HG03378 (cell line): ENCODE results near the gene DOLK.

Source experiments
- ATAC-seq: cut with Tn5 transposase; IDR thresholded peaks from one replicate; pipeline ENCODE4 v1.9.1; 2021; ENCODE audit warnings: mild to moderate bottlenecking, moderate library complexity; ENCODE audit not compliant: unreplicated experiment

The DOLK gene

GRCh38 chr9:128936171-128936865 is 11.1 kb downstream of the DOLK start:
- no peak for ATAC-seq

DNA sequence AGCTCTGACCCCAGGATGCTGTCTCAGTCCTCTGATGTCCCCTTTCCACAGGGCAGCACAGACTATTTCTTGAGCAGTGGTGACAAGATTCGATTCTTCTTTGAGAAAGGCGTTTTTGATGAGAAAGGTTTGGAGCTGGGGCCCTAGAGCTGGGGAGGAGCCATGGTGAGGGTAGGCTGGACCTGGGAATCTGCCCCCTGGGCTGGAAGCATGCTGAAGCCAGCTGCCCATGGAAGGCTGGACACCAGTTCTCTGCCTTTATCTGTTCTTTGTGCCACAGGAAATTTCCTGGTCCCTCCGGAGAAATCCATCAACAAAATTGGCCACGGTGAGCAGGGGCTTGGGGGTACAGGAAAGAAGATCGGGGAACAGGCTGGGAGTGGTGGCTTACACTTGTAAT is 13.7 kb downstream of the DOLK start:
- ATAC-seq: no peak

DNA sequence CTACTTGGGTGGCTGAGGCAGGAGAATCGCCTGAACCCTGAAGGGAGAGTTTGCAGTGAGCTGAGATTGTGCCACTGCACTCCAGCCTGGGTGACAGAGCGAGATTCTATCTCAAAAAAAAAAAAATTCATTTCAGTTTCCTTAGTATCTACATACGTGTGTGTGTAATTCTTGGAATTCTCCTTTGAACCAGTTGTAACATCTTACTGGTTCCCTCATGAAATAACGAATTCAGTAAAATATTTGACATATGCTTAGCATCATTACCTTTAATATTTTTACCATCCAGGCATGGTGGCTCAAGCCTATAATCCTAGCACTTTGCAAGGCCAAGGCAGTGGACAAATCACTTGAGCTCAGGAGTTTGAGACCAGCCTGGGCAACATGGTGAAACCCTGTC is 17.8 kb downstream of the DOLK start:
- no peak for ATAC-seq

- no peak for ATAC-seq
These were observed 18.8 kb downstream of the DOLK start for GRCh38 chr9:128928624-128929023.

DNA sequence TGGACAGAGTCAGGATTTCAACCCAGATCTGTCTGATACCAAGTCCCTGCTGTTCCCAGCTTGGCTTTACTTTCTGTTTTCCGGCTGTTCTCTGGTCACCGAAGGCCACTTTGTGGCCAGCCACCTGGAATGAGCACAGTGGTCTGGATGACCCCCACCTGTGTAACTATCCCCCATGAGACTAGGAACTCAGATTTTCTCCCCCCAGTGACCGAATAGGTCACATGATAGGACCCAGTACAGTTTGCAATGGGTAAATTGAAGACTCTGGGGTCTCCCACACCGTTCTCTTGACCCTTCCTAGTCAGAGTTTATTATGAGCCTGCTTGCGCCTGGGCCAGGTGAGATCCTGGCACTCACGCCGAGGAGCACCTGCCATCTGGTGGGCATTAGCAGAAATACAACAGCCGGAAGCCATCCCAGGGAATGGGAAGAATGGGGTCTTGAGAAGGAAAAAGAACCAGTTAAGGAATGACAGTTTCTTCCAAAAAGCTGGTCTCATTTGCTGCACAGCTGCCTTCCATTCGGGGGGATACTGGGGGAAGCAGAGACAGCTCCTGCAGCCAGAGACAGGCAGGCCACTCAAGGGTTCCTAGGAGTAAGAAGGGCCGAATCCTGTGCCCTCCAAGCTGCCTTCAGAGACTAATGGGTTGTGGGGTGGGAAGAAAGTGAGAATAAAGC is 19.5 kb downstream of the DOLK start:
- ATAC-seq: no peak

- ATAC-seq: no peak
These were observed 23.9 kb downstream of the DOLK start for GRCh38 chr9:128923493-128923883.

DNA sequence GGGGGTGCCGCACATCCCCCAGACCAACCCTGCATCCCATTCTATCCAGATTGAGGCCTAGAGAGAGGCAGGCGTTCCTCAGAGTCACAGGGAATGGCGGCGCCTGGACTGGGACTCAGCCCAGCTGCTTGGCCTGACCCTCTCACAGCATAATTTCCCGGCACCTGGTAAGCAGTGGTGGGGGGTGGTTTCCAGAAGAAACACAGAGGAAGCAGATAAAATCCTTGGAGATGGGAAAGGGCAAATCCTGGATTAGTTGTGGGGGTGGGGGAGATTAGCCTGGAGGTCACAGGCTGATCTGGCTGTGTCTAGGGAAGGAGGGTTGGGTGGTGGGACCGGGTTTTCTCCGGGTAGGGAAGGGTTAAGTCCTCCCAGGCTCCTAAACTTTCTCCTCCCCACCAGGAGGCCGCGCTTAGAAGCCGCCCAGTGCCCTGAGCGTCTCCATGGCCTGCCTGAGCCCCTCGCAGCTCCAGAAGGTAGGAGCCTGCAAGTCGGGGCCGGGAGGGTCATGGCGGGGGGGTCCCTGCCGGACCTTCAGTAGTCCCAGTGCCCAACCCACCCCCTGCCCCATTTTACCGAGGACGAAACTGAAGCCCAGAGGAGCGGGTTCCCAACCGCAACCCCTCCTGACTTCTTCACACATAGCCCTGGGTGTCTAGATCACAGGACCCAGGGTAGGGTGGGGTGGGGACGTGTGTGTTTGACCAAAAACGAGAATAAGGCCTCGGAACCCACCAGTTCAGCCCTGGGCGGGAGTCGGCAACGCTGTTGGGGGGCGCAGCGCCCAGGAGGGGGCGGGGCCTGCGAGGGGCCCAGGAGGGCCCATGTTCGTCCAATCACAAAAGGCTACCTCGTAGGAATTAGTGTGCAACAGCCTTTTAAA is 25.3 kb downstream of the DOLK start:
- ATAC-seq: no peak

- ATAC-seq: no peak
These were observed 26.9 kb downstream of the DOLK start, which contains the start of gene PHYHD1 for GRCh38 chr9:128920381-128921058. TSS of gene PHYHD1 (plus strand) at chr9:128920982. CDS start at chr9:128922324, 1,342 bp downstream.

DNA sequence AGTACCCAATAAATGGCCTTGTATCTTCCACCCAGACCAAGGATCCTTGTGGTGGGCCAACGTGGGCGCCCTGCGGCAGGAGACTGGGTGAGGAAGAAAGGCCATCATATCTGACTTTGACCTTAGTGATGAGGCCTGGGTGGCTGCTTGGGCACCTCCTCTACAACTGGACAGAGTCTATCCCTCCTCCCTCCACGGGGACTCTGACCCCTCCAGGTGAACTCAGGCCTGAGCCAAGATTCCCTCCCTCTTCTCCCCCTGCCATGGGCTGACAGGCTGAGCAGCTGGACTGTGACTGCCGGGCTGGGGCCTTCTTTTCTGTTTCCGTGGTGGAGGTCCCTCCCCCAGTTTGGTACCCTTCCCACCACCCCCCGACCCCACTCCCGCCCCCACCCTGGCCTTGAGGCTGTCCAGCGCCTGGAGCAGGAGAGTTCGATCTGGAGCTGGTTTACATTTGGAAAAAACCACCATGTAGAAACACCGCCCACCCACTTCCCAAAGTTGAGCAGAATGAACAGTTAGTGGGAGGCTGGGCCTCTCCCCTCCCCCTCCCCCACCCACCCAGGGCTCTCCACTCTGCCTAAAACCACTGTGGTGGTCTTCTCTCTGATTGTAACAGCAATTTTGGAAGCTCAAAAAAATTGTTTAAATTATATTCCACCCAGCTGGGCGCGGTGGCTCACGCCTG is 27.9 kb downstream of the DOLK start:
- ATAC-seq: no peak

DNA sequence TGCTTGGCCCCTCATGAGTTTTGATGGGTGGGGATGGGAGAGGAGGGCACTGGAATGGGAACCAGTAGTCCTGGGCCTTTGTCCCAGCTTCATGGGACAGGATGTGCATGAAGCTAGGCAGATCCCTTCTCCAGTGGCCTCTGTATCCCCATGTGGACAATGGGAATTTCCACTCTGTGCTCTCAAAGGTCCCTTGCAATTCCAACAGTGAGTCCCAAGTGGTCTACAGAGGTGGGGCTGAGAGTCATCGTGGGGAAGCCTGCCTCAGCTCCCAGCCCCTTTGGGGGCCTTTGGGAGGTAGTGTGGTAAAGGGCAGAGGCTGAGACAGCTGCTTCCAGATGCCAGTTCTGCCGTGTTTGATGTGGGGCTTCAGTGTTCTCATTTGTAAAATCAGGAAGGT is 28.5 kb downstream of the DOLK start:
- no peak for ATAC-seq

DNA sequence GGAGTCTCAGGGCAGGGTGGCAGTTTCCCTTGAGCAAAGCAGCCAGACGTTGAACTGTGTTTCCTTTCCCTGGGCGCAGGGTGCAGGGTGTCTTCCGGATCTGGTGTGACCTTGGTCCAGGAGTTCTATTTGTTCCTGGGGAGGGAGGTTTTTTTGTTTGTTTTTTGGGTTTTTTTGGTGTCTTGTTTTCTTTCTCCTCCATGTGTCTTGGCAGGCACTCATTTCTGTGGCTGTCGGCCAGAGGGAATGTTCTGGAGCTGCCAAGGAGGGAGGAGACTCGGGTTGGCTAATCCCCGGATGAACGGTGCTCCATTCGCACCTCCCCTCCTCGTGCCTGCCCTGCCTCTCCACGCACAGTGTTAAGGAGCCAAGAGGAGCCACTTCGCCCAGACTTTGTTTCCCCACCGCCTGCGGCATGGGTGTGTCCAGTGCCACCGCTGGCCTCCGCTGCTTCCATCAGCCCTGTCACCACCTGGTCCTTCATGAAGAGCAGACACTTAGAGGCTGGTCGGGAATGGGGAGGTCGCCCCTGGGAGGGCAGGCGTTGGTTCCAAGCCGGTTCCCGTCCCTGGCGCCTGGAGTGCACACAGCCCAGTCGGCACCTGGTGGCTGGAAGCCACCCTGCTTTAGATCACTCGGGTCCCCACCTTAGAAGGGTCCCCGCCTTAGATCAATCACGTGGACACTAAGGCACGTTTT is 30.1 kb downstream of the DOLK start:
- no peak for ATAC-seq

DNA sequence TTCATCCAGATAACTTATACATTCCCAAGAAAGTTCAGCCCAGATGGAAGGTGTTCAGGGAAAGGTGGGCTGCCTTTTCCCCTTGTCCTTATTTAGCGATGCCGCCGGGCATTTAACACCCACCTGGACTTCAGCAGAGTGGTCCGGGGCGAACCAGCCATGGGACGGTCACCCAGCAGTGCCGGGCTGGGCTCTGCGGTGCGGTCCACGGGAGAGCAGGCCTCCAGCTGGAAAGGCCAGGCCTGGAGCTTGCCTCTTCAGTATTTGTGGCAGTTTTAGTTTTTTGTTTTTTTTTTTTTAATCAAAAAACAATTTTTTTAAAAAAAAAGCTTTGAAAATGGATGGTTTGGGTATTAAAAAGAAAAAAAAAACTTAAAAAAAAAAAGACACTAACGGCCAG is 30.7 kb downstream of the DOLK start:
- no peak for ATAC-seq

DNA sequence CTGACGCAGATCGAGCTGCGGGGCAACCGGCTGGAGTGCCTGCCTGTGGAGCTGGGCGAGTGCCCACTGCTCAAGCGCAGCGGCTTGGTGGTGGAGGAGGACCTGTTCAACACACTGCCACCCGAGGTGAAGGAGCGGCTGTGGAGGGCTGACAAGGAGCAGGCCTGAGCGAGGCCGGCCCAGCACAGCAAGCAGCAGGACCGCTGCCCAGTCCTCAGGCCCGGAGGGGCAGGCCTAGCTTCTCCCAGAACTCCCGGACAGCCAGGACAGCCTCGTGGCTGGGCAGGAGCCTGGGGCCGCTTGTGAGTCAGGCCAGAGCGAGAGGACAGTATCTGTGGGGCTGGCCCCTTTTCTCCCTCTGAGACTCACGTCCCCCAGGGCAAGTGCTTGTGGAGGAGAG is 31.2 kb downstream of the DOLK start:
- no peak for ATAC-seq

DNA sequence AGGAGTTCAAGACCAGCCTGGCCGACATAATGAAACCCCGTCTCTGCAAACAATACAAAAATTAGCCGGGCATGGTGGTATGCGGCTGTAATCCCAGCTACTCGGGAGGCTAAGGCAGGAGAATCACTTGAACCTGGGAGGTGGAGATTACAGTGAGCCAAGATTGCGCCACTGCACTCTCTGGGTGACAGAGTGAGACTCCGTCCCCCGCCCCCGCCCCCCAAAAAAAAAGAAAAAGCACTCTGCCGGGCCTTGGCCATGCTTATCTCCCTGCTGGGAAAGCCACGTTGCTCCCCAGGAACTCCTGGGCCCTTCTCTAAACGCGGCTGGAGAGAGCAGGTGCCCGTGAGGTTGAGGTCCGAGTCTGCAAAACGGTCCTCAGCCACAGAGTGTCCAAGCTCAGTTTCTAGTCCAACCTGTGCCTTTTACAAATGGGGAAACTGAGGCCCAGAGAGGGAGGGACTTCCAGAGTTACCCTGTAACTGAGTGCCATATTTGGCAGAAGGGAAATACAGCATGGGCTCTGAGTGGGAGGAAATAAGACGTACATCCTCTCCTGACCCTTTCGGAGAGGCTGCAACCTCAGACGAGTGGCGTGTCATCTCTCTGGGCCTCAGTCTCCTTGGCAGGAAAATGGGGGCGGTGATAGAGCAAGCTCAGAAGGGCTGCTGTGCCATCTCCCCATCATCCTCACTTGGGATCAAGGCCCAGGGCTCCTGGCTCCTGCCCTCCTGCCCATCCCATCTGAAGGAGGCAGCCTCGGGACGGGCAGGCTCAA is 33.2 kb downstream of the DOLK start:
- ATAC-seq: no peak

GRCh38 chr9:128913048-128913900 is 34.1 kb downstream of the DOLK start:
- no peak for ATAC-seq

GRCh38 chr9:128912270-128912853 is 35.0 kb downstream of the DOLK start:
- no peak for ATAC-seq

DNA sequence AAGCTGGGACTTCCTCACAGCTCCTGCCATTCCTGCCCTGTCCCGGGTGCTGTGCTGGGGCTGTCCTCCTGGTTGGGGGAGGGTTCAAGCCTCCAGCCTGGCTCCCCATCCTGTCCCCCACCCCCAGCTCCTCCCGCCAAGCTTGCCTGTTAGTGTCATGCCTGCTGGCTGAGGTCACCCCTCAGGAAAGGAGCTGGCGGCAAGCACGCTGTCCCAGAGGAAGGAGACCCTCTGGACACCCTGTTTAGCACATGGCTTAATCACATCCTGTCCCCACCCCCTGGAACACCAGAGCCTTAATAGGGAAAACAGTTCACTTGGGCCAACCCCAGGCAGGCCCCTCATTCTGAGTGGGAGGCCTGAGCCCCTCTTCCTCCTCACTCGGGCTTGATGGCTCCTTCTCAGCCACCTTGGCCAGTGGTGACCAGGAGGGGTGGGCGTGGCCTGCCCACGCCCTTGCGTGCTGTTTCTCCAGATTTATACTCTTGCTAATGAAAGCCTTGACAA is 35.8 kb downstream of the DOLK start:
- ATAC-seq: no peak

GRCh38 chr9:128910906-128911305 is 36.5 kb downstream of the DOLK start:
- ATAC-seq: no peak
